B cell (primary cell): Measurements from ENCODE around the gene GNAL. TPM values are rescaled to one million over a fixed set of nuclear protein-coding genes. Genes with fewer than 3 reads are reported as not detected.

ENCODE experiments used
- ATAC-seq: fragments of 200-7000 bp; cut with Tn5 transposase; one replicate; pipeline ENCODE4 v1.10.0; 2021; ENCODE audit warnings: low read depth, mild to moderate bottlenecking, moderate number of reproducible peaks, moderate library complexity
- CTCF ChIA-PET: fragments of 350-600 bp; sonication (Branson Sonifier 250); formaldehyde crosslinking; loops from one replicate; lab custom pipeline; 2021; ENCODE audit warnings: antibody characterized with exemption, inconsistent platforms; lab: Charles Lee
- POLR2A ChIA-PET: fragments of 350-600 bp; sonication (Branson Sonifier 250); formaldehyde crosslinking; loops from one replicate; lab custom pipeline; 2021; ENCODE audit warnings: antibody characterized with exemption; lab: Charles Lee
- DNase-seq: peaks from one replicate; pipeline ENCODE4 v3.0.0; 2013
- H2AFZ ChIP-seq: 2 replicates; pipeline ENCODE4 v1.6.1; 2012; ENCODE audit warnings: mild to moderate bottlenecking, low read depth, low read length; ENCODE audit not compliant: insufficient read depth, poor library complexity, severe bottlenecking
- H3K27ac ChIP-seq, 2 donors: 1 replicate in 1 of 2; 2 replicates in 1 of 2; pipeline ENCODE4 v1.5.1; 2012 to 2013; ENCODE audit warnings: low read length in 2 of 2, mild to moderate bottlenecking in 2 of 2, moderate library complexity in 1 of 2
- H3K27me3 ChIP-seq, 4 experiments: fragments of 200-600 bp in 1 of 4; sonication (generic) in 1 of 4; replicated peaks in 1 of 4; 1 replicate in 2 of 4; 2 replicates in 2 of 4; pipeline versions ENCODE4 v1.6.1 to v1.7.0; 2013 to 2016; ENCODE audit warnings: low read length in 3 of 4, mild to moderate bottlenecking in 2 of 4, mixed read lengths in 1 of 4, moderate library complexity in 1 of 4; ENCODE audit not compliant: insufficient read depth in 4 of 4, control insufficient read depth in 3 of 4; ENCODE audit errors: control extremely low read depth in 1 of 4
- H3K36me3 ChIP-seq, 2 experiments: replicated peaks in 1 of 2; 1 replicate in 1 of 2; 2 replicates in 1 of 2; pipeline versions ENCODE4 v1.6.1 to v1.7.1; 2013; ENCODE audit warnings: low read length in 1 of 2; ENCODE audit not compliant: insufficient read depth in 2 of 2, control insufficient read depth in 1 of 2; ENCODE audit errors: control extremely low read depth in 1 of 2, extremely low read depth in 1 of 2
- H3K4me1 ChIP-seq, 2 donors: fragments of 200-600 bp in 1 of 2; sonication (generic) in 1 of 2; 1 replicate in 1 of 2; 2 replicates in 1 of 2; pipeline versions ENCODE4 v1.5.1 to v1.6.1; 2013 to 2017; ENCODE audit warnings: low read length in 2 of 2; ENCODE audit not compliant: control insufficient read depth in 2 of 2, insufficient read depth in 2 of 2
- H3K4me2 ChIP-seq: replicated peaks from 2 replicates; pipeline ENCODE3; 2012; ENCODE audit warnings: mild to moderate bottlenecking, low read depth, low read length; ENCODE audit not compliant: poor library complexity, severe bottlenecking
- H3K4me3 ChIP-seq, 5 experiments: fragments of 200-600 bp in 1 of 5; sonication (generic) in 1 of 5; 1 replicate in 3 of 5; 2 replicates in 2 of 5; pipeline versions ENCODE4 v1.5.1 to v1.7.0; 2011 to 2016; ENCODE audit warnings: low read length in 4 of 5, mild to moderate bottlenecking in 4 of 5, low read depth in 2 of 5, control low read depth in 1 of 5, moderate library complexity in 1 of 5; ENCODE audit not compliant: insufficient read depth in 1 of 5; ENCODE audit errors: control extremely low read depth in 1 of 5, extremely low read depth in 1 of 5
- H3K79me2 ChIP-seq: fragments of 200-600 bp; sonication (generic); one replicate; pipeline ENCODE4 v1.6.0; 2016; ENCODE audit warnings: low read length; ENCODE audit not compliant: control insufficient read depth, insufficient read depth
- H3K9ac ChIP-seq: fragments of 200-600 bp; sonication (generic); 2 replicates; pipeline ENCODE4 v1.6.1; 2017; ENCODE audit warnings: mild to moderate bottlenecking, low read length, moderate library complexity
- H3K9me3 ChIP-seq, 3 donors: one replicate each; pipeline versions ENCODE4 v1.6.1 to v1.7.1; 2013; ENCODE audit warnings: low read length in 2 of 3; ENCODE audit not compliant: control insufficient read depth in 2 of 3, insufficient read depth in 1 of 3; ENCODE audit errors: control extremely low read depth in 1 of 3
- H4K20me1 ChIP-seq: 2 replicates; pipeline ENCODE4 v1.6.0; 2012; ENCODE audit warnings: mild to moderate bottlenecking, low read length; ENCODE audit not compliant: insufficient read depth, control insufficient read depth, poor library complexity, severe bottlenecking
- H3K27ac Mint-ChIP-seq: one replicate; pipeline ENCODE4 v1.8.0; 2021; ENCODE audit warnings: mixed read lengths
- H3K27me3 Mint-ChIP-seq: one replicate; pipeline ENCODE4 v1.8.0; 2021; ENCODE audit warnings: mixed read lengths
- H3K4me1 Mint-ChIP-seq: one replicate; pipeline ENCODE4 v1.8.0; 2021; ENCODE audit warnings: mixed read lengths
- H3K4me3 Mint-ChIP-seq: one replicate; pipeline ENCODE4 v1.8.0; 2021; ENCODE audit warnings: mixed read lengths
- H3K9me3 Mint-ChIP-seq: one replicate; pipeline ENCODE4 v1.8.0; 2022; ENCODE audit warnings: mixed read lengths; ENCODE audit not compliant: insufficient read depth
- CTCF ChIP-seq: fragments of 200-600 bp; IDR thresholded peaks from one replicate; pipeline ENCODE4 v1.8.0; 2022; ENCODE audit warnings: antibody characterized with exemption, mild to moderate bottlenecking
- EZH2 ChIP-seq: IDR thresholded peaks from 2 replicates; pipeline ENCODE4 v1.6.1; 2012; ENCODE audit warnings: borderline replicate concordance, low read depth, mild to moderate bottlenecking, moderate library complexity, low read length; ENCODE audit not compliant: insufficient read depth, poor library complexity, severe bottlenecking
- WGBS: methylation state at CpG from one replicate; pipeline ENCODE4 v1.1.5; 2013; ENCODE audit warnings: missing lambda C conversion rate; ENCODE audit not compliant: insufficient coverage; 5-methylcytosine and 5-hydroxymethylcytosine counted together
- intact Hi-C: fragments of 100-400 bp; cut with micrococcal nuclease; formaldehyde crosslinking; loops from one replicate; pipeline ENCODE4 v1.10.0; 2022
- polyA plus RNA-seq: library from polyadenylated mRNA; depleted of rRNA; stranded (reverse); fragments of >200 nt; gene quantifications from 2 replicates; pipeline ENCODE4 v1.2.3, GENCODE V29; 2012
- total RNA-seq, 2 donors: library from RNA; stranded (reverse); fragments of 120-200 nt in 1 of 2; gene quantifications; 1 replicate in 1 of 2; 2 replicates in 1 of 2; pipeline versions ENCODE4 v1.2.3 to v1.2.4, GENCODE V29; 2013 to 2022

Gene GNAL
- total and polyA plus RNA-seq, 2 donors (not counting 1 experiment from before 2014, with no cell fraction given), result 0.01 to 0.12 TPM

GRCh38 chr18:11750581-11751310, 61.7 kb downstream of the GNAL start:
- no peak overlapping the region for H3K27ac ChIP-seq
- no peak for ATAC-seq
- H3K4me1 ChIP-seq, result peaks cover 4 to 9% of the 10 kb centered on the region in 2 donors
- intact Hi-C loops, result no loop called here
- DNase-seq, result no peak
- H4K20me1 ChIP-seq, result no peaks in the 10 kb centered on the region
- CTCF ChIA-PET, result no interaction called here
- Mint-ChIP-seq H3K9me3 (no peaks in the 10 kb centered on the region), H3K4me1 (peaks cover 13% of the 10 kb centered on the region), H3K27ac (no peak overlapping the region), H3K27me3 (peaks cover 62% of the 10 kb centered on the region), H3K4me3 (peak overlapping the region; percentile 61)
- no peak overlapping the region for H3K4me3 ChIP-seq
- TF ChIP-seq CTCF (no peak), EZH2 (no peak)
- WGBS, result 84% methylated on average over 24 of the region's 32 CpGs
- no peak overlapping the region for H2AFZ ChIP-seq
- no peak overlapping the region for H3K9ac ChIP-seq
- H3K9me3 ChIP-seq, result peaks cover 0 to 3% (median 0%) of the 10 kb centered on the region in 3 donors
- peaks cover 0 to 16% (median 12%) of the 10 kb centered on the region in 4 experiments for H3K27me3 ChIP-seq
- POLR2A ChIA-PET, result no interaction called here
- no peaks in the 10 kb centered on the region for H3K36me3 ChIP-seq
- H3K79me2 ChIP-seq, result no peaks in the 10 kb centered on the region
- no peak overlapping the region for H3K4me2 ChIP-seq

GRCh38 chr18:11751341-11752115, 62.5 kb downstream of the GNAL start:
- no peak for DNase-seq
- H3K9ac ChIP-seq, result no peak overlapping the region
- no peak overlapping the region for H3K4me3 ChIP-seq
- no peak overlapping the region for H3K27ac ChIP-seq
- Mint-ChIP-seq H3K4me1 (peaks cover 13% of the 10 kb centered on the region), H3K27me3 (peaks cover 60% of the 10 kb centered on the region), H3K4me3 (peak overlapping the region; percentile 61), H3K27ac (no peak overlapping the region), H3K9me3 (no peaks in the 10 kb centered on the region)
- TF ChIP-seq EZH2, result no peak
- no peak for TF ChIP-seq CTCF
- CTCF ChIA-PET, result no interaction called here
- H3K36me3 ChIP-seq, result no peaks in the 10 kb centered on the region
- H3K9me3 ChIP-seq, result peaks cover 0 to 3% (median 0%) of the 10 kb centered on the region in 3 donors
- H4K20me1 ChIP-seq, result no peaks in the 10 kb centered on the region
- H2AFZ ChIP-seq, result peak overlapping the region; percentile 42
- POLR2A ChIA-PET, result no interaction called here
- H3K79me2 ChIP-seq, result no peaks in the 10 kb centered on the region
- H3K27me3 ChIP-seq, result peaks cover 0 to 16% (median 11%) of the 10 kb centered on the region in 4 experiments
- H3K4me1 ChIP-seq, result peaks cover 4 to 9% of the 10 kb centered on the region in 2 donors
- peak overlapping the region; percentile 59 for H3K4me2 ChIP-seq
- WGBS, result 11% methylated on average over 81 of the region's 81 CpGs
- intact Hi-C loops, result no loop called here
- no peak for ATAC-seq
